GM12878 (cell line): Measurements from ENCODE around the gene PRR15.

Experiments
- CTCF ChIP-seq, 3 experiments: IDR thresholded peaks in 2 of 3; conservative IDR thresholded peaks in 1 of 3; 2 replicates each; pipeline ENCODE4 v1.5.1; 2011; ENCODE audit warnings: low read depth in 3 of 3, low read length in 3 of 3, mild to moderate bottlenecking in 3 of 3, control low read depth in 2 of 3, moderate library complexity in 2 of 3, inconsistent platforms in 1 of 3, mixed read lengths in 1 of 3; ENCODE audit not compliant: control insufficient read depth in 2 of 3, insufficient read depth in 1 of 3; ENCODE audit errors: extremely low read depth in 1 of 3
- ESRRA ChIP-seq: IDR thresholded peaks from 2 replicates; pipeline ENCODE4 v1.6.1; 2012; ENCODE audit warnings: mild to moderate bottlenecking, low read length, improper control_type of control experiment
- FOS ChIP-seq: IDR thresholded peaks from 3 replicates; pipeline ENCODE4 v1.6.1; 2011; ENCODE audit warnings: borderline replicate concordance; ENCODE audit not compliant: insufficient read length; ENCODE audit errors: extremely low read depth
- FOXK2 ChIP-seq: fragments of 450-650 bp; IDR thresholded peaks from 2 replicates; pipeline ENCODE4 v1.6.1; 2017; ENCODE audit warnings: mild to moderate bottlenecking, moderate library complexity
- JUND ChIP-seq: IDR thresholded peaks from 2 replicates; pipeline ENCODE4 v1.6.1; 2012; ENCODE audit warnings: low read depth, mild to moderate bottlenecking, low read length, improper control_type of control experiment, moderate library complexity
- NKRF ChIP-seq: fragments of 450-650 bp; conservative IDR thresholded peaks from 2 replicates; pipeline ENCODE4 v1.6.1; 2017; ENCODE audit warnings: mild to moderate bottlenecking, moderate library complexity
- PKNOX1 ChIP-seq: fragments of 450-650 bp; IDR thresholded peaks from 2 replicates; pipeline ENCODE4 v1.6.1; 2016; ENCODE audit warnings: mild to moderate bottlenecking
- POLR2AphosphoS5 ChIP-seq: IDR thresholded peaks from 2 replicates; pipeline ENCODE4 v1.6.1; 2011; ENCODE audit warnings: mild to moderate bottlenecking, low read length, inconsistent platforms
- TAF1 ChIP-seq: IDR thresholded peaks from 2 replicates; pipeline ENCODE4 v1.6.1; 2011; ENCODE audit warnings: mild to moderate bottlenecking, low read depth, low read length, borderline replicate concordance
- ZBTB40 ChIP-seq: fragments of 450-650 bp; IDR thresholded peaks from 2 replicates; pipeline ENCODE4 v1.6.1; 2016; ENCODE audit warnings: mild to moderate bottlenecking, moderate library complexity, borderline replicate concordance

GRCh38 chr7:29587195-29587808, 23.7 kb downstream of the PRR15 start:
- TF ChIP-seq POLR2AphosphoS5 (no peak), CTCF (IDR thresholded peaks at IDR 0.05 in 2 of 3, conservative IDR thresholded peaks at IDR 0.05 in 1 of 3; ENCODE audit: control insufficient read depth in 2 of 3, extremely low read depth in 1 of 3, insufficient read depth in 1 of 3, low read depth in 3 of 3, low read length in 3 of 3) (no peak), FOS (no peak), ESRRA (no peak), JUND (no peak), TAF1 (no peak), PKNOX1 (no peak), ZBTB40 (no peak), NKRF (no peak), FOXK2 (no peak)
